Measurements from ENCODE around the gene FEZF2.

The FEZF2 gene

DNA sequence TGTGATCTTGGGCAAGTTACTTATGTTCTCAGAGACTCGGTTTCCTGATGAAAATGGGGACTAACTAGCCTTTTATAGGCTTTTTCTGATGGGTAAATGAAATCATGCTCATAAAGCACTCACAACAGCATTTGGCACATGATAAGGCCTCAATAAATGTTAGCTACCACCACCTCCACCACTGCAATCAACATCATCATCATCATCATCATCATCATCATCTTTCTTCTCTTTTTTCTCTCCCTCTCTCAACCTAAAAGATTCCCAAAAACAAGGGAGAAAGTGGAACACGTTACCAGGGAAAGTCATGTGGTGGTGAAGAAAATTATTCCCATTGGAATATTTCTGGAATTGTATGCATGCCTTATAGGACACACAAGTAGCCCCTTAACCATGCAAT lies 33.6 kb upstream of the FEZF2 start:
- Mint-ChIP-seq H3K27me3 (ENCODE audit: low read depth, poor library complexity) (peaks cover 37% of the 10 kb centered on the region), H3K27ac (no peak overlapping the region), H3K9me3 (no peaks in the 10 kb centered on the region), H3K36me3 (ENCODE audit: low read depth) (no peaks in the 10 kb centered on the region), H3K4me1 (no peaks in the 10 kb centered on the region), H3K4me3 (no peak overlapping the region)
- DNase-seq: no peak
- TF ChIP-seq, protein P1, sequence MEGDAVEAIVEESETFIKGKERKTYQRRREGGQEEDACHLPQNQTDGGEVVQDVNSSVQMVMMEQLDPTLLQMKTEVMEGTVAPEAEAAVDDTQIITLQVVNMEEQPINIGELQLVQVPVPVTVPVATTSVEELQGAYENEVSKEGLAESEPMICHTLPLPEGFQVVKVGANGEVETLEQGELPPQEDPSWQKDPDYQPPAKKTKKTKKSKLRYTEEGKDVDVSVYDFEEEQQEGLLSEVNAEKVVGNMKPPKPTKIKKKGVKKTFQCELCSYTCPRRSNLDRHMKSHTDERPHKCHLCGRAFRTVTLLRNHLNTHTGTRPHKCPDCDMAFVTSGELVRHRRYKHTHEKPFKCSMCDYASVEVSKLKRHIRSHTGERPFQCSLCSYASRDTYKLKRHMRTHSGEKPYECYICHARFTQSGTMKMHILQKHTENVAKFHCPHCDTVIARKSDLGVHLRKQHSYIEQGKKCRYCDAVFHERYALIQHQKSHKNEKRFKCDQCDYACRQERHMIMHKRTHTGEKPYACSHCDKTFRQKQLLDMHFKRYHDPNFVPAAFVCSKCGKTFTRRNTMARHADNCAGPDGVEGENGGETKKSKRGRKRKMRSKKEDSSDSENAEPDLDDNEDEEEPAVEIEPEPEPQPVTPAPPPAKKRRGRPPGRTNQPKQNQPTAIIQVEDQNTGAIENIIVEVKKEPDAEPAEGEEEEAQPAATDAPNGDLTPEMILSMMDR (IDR thresholded peaks at IDR 0.05): no peak

DNA sequence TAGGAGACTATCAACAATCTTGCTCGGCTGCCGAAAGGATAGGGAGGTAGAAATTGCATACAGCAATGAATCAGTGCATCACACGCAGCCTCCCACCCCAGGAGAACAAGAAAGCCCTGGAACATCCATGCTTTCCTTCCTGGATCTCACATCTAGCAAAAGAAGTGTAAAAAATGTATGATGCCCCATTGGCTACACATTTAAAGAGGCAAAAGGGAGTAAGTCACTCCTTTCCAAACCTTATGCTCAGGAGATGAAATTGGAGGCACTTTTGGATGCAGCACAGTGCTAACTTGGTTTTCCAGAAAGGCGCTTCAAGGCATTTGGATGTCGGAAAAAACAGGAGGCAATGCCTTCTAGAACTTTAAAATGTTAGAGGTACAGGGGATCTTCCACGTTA lies 32.2 kb upstream of the FEZF2 start:
- Mint-ChIP-seq H3K27ac (no peak overlapping the region), H3K4me3 (no peak overlapping the region), H3K27me3 (ENCODE audit: low read depth, poor library complexity) (peaks cover 36% of the 10 kb centered on the region), H3K4me1 (no peaks in the 10 kb centered on the region), H3K9me3 (no peaks in the 10 kb centered on the region), H3K36me3 (ENCODE audit: low read depth) (no peaks in the 10 kb centered on the region)
- TF ChIP-seq, protein P1 (IDR thresholded peaks at IDR 0.05): no peak
- DNase-seq: no peak

DNA sequence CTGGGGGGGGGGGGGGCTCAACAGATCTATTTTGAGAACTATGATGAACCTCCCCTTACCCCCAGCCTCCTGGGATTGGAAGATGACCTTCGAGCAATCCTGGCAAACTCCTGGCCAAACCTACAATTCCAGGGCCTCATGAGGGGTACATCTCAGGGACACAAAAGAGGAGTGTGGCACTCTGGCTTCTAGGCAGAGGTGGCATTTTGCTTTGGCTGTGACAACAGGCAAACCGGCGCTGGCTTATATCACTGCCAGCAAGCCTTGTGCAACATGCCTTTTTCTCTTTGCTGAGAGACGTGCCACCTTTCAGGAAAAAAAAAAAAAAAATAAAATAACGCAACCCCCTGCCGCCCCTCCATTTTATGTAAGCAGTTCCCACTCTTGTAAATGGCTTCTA lies 31.8 kb upstream of the FEZF2 start:
- no peak for DNase-seq
- Mint-ChIP-seq H3K27me3 (ENCODE audit: low read depth, poor library complexity) (peaks cover 38% of the 10 kb centered on the region), H3K27ac (no peak overlapping the region), H3K36me3 (ENCODE audit: low read depth) (no peaks in the 10 kb centered on the region), H3K4me1 (no peaks in the 10 kb centered on the region), H3K9me3 (no peaks in the 10 kb centered on the region), H3K4me3 (no peak overlapping the region)
- TF ChIP-seq, protein P1 (IDR thresholded peaks at IDR 0.05): no peak

DNA sequence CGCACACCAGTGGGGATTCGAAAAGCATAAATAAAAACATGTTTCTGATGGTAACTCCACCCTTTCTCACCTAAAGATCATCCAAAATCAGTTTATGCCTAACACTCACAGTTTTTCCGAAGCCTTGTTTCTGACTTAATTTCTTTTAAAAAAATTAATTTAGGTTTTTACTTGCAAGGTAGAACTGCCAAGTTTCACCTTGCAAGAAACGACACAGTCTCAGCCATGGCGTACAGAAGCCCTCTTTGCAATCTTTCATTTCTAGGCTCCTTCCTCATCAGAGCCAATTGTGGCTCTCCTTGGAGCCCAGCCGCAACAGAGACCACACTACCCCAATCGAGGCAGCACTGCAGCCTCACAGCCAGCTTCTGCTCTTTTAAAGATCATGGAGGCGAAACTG lies 31.0 kb upstream of the FEZF2 start:
- no peaks in the 10 kb centered on the region for H3K4me1 Mint-ChIP-seq
- H3K4me3 Mint-ChIP-seq: no peak overlapping the region
- no peaks in the 10 kb centered on the region for H3K36me3 Mint-ChIP-seq (ENCODE audit: low read depth)
- peaks cover 41% of the 10 kb centered on the region for H3K27me3 Mint-ChIP-seq (ENCODE audit: low read depth, poor library complexity)
- no peaks in the 10 kb centered on the region for H3K9me3 Mint-ChIP-seq
- TF ChIP-seq, protein P1 (IDR thresholded peaks at IDR 0.05): no peak
- H3K27ac Mint-ChIP-seq: no peak overlapping the region
- no peak for DNase-seq

DNA sequence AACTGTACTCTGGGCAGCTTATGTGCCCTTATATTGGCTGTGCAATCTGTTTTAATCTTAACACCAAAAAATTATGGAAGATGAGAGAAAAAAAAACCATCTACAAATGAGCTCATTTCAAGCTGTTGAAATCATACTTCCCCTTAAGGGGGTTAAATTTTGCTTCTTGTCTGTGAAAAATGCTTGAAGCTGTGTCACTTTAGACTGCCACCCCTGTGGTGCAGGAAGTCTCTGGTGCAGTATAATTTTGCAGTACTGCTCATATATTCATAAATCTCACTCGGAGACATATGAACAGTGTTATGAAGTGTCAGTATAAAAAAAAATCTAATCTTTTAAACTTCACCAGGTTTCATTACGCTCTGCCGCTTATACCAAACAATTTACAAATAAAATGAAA lies 30.4 kb upstream of the FEZF2 start:
- no peak for DNase-seq
- Mint-ChIP-seq H3K4me3 (no peak overlapping the region), H3K36me3 (ENCODE audit: low read depth) (no peaks in the 10 kb centered on the region), H3K9me3 (no peaks in the 10 kb centered on the region), H3K4me1 (no peaks in the 10 kb centered on the region), H3K27ac (no peak overlapping the region), H3K27me3 (ENCODE audit: low read depth, poor library complexity) (peaks cover 38% of the 10 kb centered on the region)
- TF ChIP-seq, protein P1 (IDR thresholded peaks at IDR 0.05): no peak

DNA sequence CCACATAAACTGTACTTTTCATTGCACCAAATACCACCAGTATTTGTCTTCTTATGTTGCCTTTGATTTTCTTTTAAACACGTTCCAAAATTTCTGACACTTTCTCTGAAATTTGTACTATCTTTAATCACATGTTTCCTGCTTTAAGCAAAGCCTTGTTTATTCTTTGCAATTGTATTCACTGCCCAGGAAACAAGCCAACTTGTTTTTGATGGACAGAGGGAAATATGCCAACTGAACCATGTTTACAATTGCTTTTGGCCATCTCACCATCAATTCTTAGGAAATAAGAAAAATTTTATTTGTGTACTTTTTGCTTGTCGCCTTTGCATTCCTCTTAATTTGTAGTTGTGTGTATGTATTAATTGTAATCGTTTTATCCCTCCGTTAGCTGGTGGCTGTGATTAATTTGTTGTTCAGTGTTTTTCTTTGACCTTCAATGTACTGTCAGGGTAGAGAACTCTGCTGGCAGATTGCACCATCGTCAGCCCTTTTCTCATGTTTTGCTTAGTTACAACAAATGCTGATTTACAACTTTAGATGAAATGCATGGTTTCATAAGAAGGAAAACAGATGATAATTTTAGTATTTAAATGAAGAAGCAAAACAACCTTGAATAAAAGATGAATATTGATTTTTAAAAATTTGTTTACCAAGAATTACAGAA lies 19.4 kb upstream of the FEZF2 start:
- TF ChIP-seq, protein P1 (IDR thresholded peaks at IDR 0.05): no peak
- H3K27me3 Mint-ChIP-seq (ENCODE audit: low read depth, poor library complexity): peaks cover 52% of the 10 kb centered on the region
- no peak for DNase-seq
- H3K4me1 Mint-ChIP-seq: no peaks in the 10 kb centered on the region
- no peaks in the 10 kb centered on the region for H3K36me3 Mint-ChIP-seq (ENCODE audit: low read depth)
- no peak overlapping the region for H3K27ac Mint-ChIP-seq
- H3K9me3 Mint-ChIP-seq: no peaks in the 10 kb centered on the region
- H3K4me3 Mint-ChIP-seq: no peak overlapping the region

Data from nephron progenitor cell (in vitro differentiated cells).